ENCODE measurements around the gene HECA. TPM values are rescaled to one million over a fixed set of nuclear protein-coding genes. Genes with fewer than 3 reads are reported as not detected.
"Not testable (repeated sequence)": the region's sequence is repeated elsewhere in the genome, so short reads cannot be mapped to it uniquely, and the experiment has no call there.

Gene HECA
- total RNA-seq, 1 donor from 2014 or later = 19.3 TPM

GRCh38 chr6:139157086-139157485 is 22.2 kb downstream of the HECA start:
- DNase-seq (ENCODE audit: extremely low read depth, low read depth, low spot score) = not testable (repeated sequence)

- DNase-seq (ENCODE audit: extremely low read depth, low read depth, low spot score) = no peak
Observed at GRCh38 chr6:139159016-139159415, 24.1 kb downstream of the HECA start.

- DNase-seq (ENCODE audit: extremely low read depth, low read depth, low spot score) = no peak
Observed at GRCh38 chr6:139161169-139161568, 26.3 kb downstream of the HECA start.

- no peak for DNase-seq (ENCODE audit: extremely low read depth, low read depth, low spot score)
Observed at GRCh38 chr6:139161817-139162284, 27.0 kb downstream of the HECA start.

GRCh38 chr6:139164001-139164400 is 29.1 kb downstream of the HECA start:
- no peak for DNase-seq (ENCODE audit: extremely low read depth, low read depth, low spot score)

- DNase-seq (ENCODE audit: extremely low read depth, low read depth, low spot score) = no peak
Observed at GRCh38 chr6:139165324-139165723, 30.4 kb downstream of the HECA start.

- no peak for DNase-seq (ENCODE audit: extremely low read depth, low read depth, low spot score)
Observed at GRCh38 chr6:139166238-139166955, 31.5 kb downstream of the HECA start.

GRCh38 chr6:139166956-139167313 is 32.1 kb downstream of the HECA start:
- DNase-seq (ENCODE audit: extremely low read depth, low read depth, low spot score) = no peak

- no peak for DNase-seq (ENCODE audit: extremely low read depth, low read depth, low spot score)
Observed at GRCh38 chr6:139172151-139172550, 37.3 kb downstream of the HECA start.

- no peak for DNase-seq (ENCODE audit: extremely low read depth, low read depth, low spot score)
Observed at GRCh38 chr6:139172567-139172966, 37.7 kb downstream of the HECA start.

GRCh38 chr6:139173172-139173571 is 38.3 kb downstream of the HECA start:
- no peak for DNase-seq (ENCODE audit: extremely low read depth, low read depth, low spot score)

GRCh38 chr6:139173822-139174221 is 38.9 kb downstream of the HECA start:
- DNase-seq (ENCODE audit: extremely low read depth, low read depth, low spot score) = no peak

- DNase-seq (ENCODE audit: extremely low read depth, low read depth, low spot score) = no peak
Observed at GRCh38 chr6:139174961-139175360, 40.1 kb downstream of the HECA start.

- DNase-seq (ENCODE audit: extremely low read depth, low read depth, low spot score) = no peak
Observed at GRCh38 chr6:139175389-139175948, 40.6 kb downstream of the HECA start.

GRCh38 chr6:139181236-139181635 is 46.4 kb downstream of the HECA start:
- DNase-seq (ENCODE audit: extremely low read depth, low read depth, low spot score) = no peak

GRCh38 chr6:139184047-139184446 is 49.2 kb downstream of the HECA start:
- DNase-seq (ENCODE audit: extremely low read depth, low read depth, low spot score) = no peak

GRCh38 chr6:139184459-139184858 is 49.6 kb downstream of the HECA start:
- DNase-seq (ENCODE audit: extremely low read depth, low read depth, low spot score) = no peak

GRCh38 chr6:139186242-139186641 is 51.4 kb downstream of the HECA start:
- DNase-seq (ENCODE audit: extremely low read depth, low read depth, low spot score) = no peak

- DNase-seq (ENCODE audit: extremely low read depth, low read depth, low spot score) = no peak
Observed at GRCh38 chr6:139186692-139187091, 51.8 kb downstream of the HECA start.

- no peak for DNase-seq (ENCODE audit: extremely low read depth, low read depth, low spot score)
Observed at GRCh38 chr6:139187489-139187888, 52.6 kb downstream of the HECA start.

- no peak for DNase-seq (ENCODE audit: extremely low read depth, low read depth, low spot score)
Observed at GRCh38 chr6:139189665-139190064, 54.8 kb downstream of the HECA start.

- no peak for DNase-seq (ENCODE audit: extremely low read depth, low read depth, low spot score)
Observed at GRCh38 chr6:139194740-139195139, 59.9 kb downstream of the HECA start.

All from glomerular endothelial cell (primary cell).